Measurements from ENCODE around the gene ARMC5. TPM values are rescaled to one million over a fixed set of nuclear protein-coding genes. Genes with fewer than 3 reads are reported as not detected.

Gene ARMC5
- total RNA-seq, 1 experiment from 2014 or later = 18.6 TPM

DNA sequence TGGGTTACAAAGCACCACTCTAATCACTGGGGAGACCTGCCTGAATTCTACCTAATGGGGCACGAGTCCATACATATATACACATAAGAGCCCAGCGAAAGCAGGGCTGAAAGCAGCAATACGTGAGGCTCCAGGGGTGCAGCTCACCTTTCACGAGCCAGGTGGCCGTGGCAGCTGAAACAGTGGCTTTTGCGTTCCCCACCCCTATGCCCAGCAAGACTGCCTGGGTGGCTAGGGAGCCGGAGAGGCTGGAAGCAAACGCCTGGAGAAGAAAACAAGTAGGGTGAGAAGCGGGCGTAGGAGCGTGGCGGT is 48.3 kb downstream of the ARMC5 start:
- peaks cover 19% of the 10 kb centered on the region for H3K4me1 ChIP-seq (replicated peaks; ENCODE audit: insufficient read depth)
- peak overlapping the region; percentile 95 for H2AFZ ChIP-seq
- TF ChIP-seq, protein P1, sequence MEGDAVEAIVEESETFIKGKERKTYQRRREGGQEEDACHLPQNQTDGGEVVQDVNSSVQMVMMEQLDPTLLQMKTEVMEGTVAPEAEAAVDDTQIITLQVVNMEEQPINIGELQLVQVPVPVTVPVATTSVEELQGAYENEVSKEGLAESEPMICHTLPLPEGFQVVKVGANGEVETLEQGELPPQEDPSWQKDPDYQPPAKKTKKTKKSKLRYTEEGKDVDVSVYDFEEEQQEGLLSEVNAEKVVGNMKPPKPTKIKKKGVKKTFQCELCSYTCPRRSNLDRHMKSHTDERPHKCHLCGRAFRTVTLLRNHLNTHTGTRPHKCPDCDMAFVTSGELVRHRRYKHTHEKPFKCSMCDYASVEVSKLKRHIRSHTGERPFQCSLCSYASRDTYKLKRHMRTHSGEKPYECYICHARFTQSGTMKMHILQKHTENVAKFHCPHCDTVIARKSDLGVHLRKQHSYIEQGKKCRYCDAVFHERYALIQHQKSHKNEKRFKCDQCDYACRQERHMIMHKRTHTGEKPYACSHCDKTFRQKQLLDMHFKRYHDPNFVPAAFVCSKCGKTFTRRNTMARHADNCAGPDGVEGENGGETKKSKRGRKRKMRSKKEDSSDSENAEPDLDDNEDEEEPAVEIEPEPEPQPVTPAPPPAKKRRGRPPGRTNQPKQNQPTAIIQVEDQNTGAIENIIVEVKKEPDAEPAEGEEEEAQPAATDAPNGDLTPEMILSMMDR (conservative IDR thresholded peaks at IDR 0.05) = no peak
- no peak for TF ChIP-seq EZH2 (IDR thresholded peaks at IDR 0.05; ENCODE audit: low read depth)
- H3K36me3 ChIP-seq (ENCODE audit: low read depth) = no peaks in the 10 kb centered on the region
- POLR2A ChIA-PET (ENCODE audit: unreplicated experiment) = interaction anchor here (0.7 to 1.0 kb wide), 2 partner anchors 48 to 55 kb away, joined by 3 to 7 read pairs; partner anchors contain the start of gene ARMC5
- H3K9me2 ChIP-seq (ENCODE audit: insufficient read depth) = no peaks in the 10 kb centered on the region
- H3K79me2 ChIP-seq (ENCODE audit: low read depth) = peaks cover 29% of the 10 kb centered on the region
- H4K20me1 ChIP-seq (ENCODE audit: insufficient read depth) = no peaks in the 10 kb centered on the region
- 0 out of 2 replicates have a peak, but pooled peaks cover under 1% of the 10 kb centered on the region for H3F3A ChIP-seq (ENCODE audit: insufficient read depth, low read depth)
- intact Hi-C loops (cut with micrococcal nuclease; ENCODE audit: unreplicated experiment) = loop anchor here (5.0 kb wide), 1 partner anchor 205 kb away; a partner anchor contains a TSS
- no peaks in the 10 kb centered on the region for H3K9me3 ChIP-seq (ENCODE audit: insufficient read depth, low read depth)
- no peak for DNase-seq
- peak overlapping the region; percentile 69 for H3K27ac ChIP-seq
- H3K27me3 ChIP-seq (ENCODE audit: insufficient read depth, low read depth) = no peaks in the 10 kb centered on the region; the same call in 1 of the 2 replicates
- CTCF ChIA-PET = interaction anchor here (1.1 kb wide), 1 partner anchor 190 kb away, joined by 7 read pairs; no protein-coding TSS in a partner anchor
- no TSS peak for BruUV-seq (replicated peaks)
- H3K4me3 ChIP-seq = peak overlapping the region; percentile 69
- H3K4me2 ChIP-seq = peak overlapping the region; percentile 91

DNA sequence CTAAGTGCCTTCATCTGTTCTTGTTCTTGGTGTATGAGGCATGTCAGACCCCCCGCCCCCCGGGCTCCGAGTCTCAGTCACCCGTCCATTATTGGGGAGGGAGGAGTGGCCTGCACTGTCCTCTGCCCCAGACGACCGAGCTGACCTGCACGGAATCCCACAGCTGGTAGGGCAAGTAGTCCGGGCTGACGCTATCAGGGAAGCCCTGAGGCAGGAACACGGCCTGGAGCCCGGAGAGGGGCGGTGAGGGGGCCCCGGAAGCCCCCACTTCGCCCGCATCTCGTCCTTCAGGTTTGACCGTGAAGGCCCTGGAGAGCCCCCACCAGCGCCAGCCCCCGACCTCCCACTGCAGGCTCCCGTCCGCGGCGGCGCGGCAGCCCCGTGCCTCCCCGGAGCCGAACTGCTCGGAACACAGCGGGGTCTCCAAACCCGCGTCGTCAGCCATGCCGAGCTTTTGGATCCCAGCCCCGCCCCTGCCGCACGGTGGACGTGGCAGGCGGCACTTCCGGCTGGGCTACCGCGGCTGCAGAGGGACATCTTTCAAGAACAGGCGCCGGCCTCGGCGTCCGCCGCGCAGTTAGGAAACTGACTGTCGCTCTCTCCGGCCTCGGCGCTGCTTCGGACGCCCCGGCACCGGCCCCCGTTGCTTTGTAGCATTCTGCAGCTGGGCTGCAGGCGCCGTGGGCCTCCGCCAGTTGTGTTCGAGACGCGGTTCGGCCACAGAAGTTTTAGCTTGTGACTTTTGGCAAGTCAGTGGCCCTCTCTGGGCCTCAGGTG is 48.8 kb downstream of the ARMC5 start, which contains the start of gene RUSF1:
Gene RUSF1, minus strand, starts transcription at position 463 of the 777 bp plus-strand sequence. Its CDS starts 18 bp downstream, at position 445.
- Histone ChIP-seq H3K27ac (peak within 1 kb of the TSS; percentile 69), H3K36me3 (ENCODE audit: low read depth) (no peaks in the 10 kb centered on the region), H2AFZ (peak within 1 kb of the TSS; percentile 95), H3K27me3 (ENCODE audit: insufficient read depth, low read depth) (no peaks in the 10 kb centered on the region; the same call in 1 of the 2 replicates), H3K4me2 (peak within 1 kb of the TSS; percentile 91), H4K20me1 (ENCODE audit: insufficient read depth) (no peaks in the 10 kb centered on the region), H3F3A (ENCODE audit: insufficient read depth, low read depth) (peaks cover 4% of the 10 kb centered on the region; the same call in 1 of the 2 replicates), H3K9me2 (ENCODE audit: insufficient read depth) (no peaks in the 10 kb centered on the region), H3K4me1 (replicated peaks; ENCODE audit: insufficient read depth) (peaks cover 22% of the 10 kb centered on the region), H3K4me3 (peak within 1 kb of the TSS; percentile 69), H3K9me3 (ENCODE audit: insufficient read depth, low read depth) (no peaks in the 10 kb centered on the region), H3K79me2 (ENCODE audit: low read depth) (peaks cover 29% of the 10 kb centered on the region)
- CTCF ChIA-PET = interaction anchor here (0.5 to 1.1 kb wide), 2 partner anchors 190 to 383 kb away, joined by 3 to 7 read pairs; no protein-coding TSS in a partner anchor
- POLR2A ChIA-PET (ENCODE audit: unreplicated experiment) = interaction anchor here (0.5 to 1.0 kb wide), 4 partner anchors 47 to 205 kb away, joined by 3 to 7 read pairs (median 4); partner anchors contain the start of gene ARMC5
- no peak for TF ChIP-seq EZH2 (IDR thresholded peaks at IDR 0.05; ENCODE audit: low read depth)
- TF ChIP-seq, protein P1 (conservative IDR thresholded peaks at IDR 0.05) = no peak
- DNase-seq = peak; percentile 79 to 91
- TSS peak; percentile 43 for BruUV-seq (replicated peaks)
- intact Hi-C loops (cut with micrococcal nuclease; ENCODE audit: unreplicated experiment) = loop anchor here (1.0 to 5.0 kb wide), 3 partner anchors 31 to 204 kb away; partner anchors contain the start of gene ARMC5

DNA sequence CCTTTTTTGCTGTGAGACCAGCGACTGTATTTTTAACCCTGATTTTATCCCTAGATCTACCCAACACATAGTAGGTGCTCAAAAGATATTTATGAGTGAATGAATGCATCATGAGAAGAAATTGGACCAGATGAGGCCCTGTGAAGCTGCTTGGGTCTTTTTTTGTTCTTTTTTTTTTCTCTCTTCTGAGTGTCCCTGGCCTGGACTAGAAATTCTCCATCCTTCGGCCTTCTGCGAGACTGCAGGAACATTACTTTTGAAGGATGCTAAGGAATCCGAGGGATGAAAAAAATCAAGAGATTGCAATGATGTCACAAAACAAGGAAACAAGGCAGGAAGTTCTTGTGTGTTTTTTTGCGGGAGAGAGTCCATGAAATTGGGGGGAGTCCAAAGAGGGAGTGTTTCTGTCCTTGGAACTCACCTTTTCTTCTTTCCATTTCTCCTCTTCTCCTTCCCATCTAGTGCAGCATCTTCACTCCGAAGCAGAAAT is 49.5 kb downstream of the ARMC5 start:
- ChIA-PET CTCF (interaction anchor here (0.5 to 1.1 kb wide), 2 partner anchors 189 to 384 kb away, joined by 3 to 7 read pairs; no protein-coding TSS in a partner anchor), POLR2A (ENCODE audit: unreplicated experiment) (interaction anchor here (0.5 to 1.0 kb wide), 4 partner anchors 32 to 712 kb away, joined by 3 to 7 read pairs (median 4); partner anchors contain the start of gene ARMC5)
- Histone ChIP-seq H3F3A (ENCODE audit: insufficient read depth, low read depth) (peaks cover 9% of the 10 kb centered on the region; the same call in 1 of the 2 replicates), H3K4me1 (replicated peaks; ENCODE audit: insufficient read depth) (peaks cover 22% of the 10 kb centered on the region), H3K27me3 (ENCODE audit: insufficient read depth, low read depth) (peaks cover under 1% of the 10 kb centered on the region; the same call in 1 of the 2 replicates), H2AFZ (peak overlapping the region; percentile 95), H3K36me3 (ENCODE audit: low read depth) (no peaks in the 10 kb centered on the region), H4K20me1 (ENCODE audit: insufficient read depth) (no peaks in the 10 kb centered on the region), H3K4me3 (peak overlapping the region; percentile 69), H3K79me2 (ENCODE audit: low read depth) (peaks cover 29% of the 10 kb centered on the region), H3K9me3 (ENCODE audit: insufficient read depth, low read depth) (no peaks in the 10 kb centered on the region), H3K27ac (peak overlapping the region; percentile 69), H3K9me2 (ENCODE audit: insufficient read depth) (no peaks in the 10 kb centered on the region), H3K4me2 (peak overlapping the region; percentile 91)
- intact Hi-C loops (cut with micrococcal nuclease; ENCODE audit: unreplicated experiment) = loop anchor here (1.0 to 5.0 kb wide), 3 partner anchors 31 to 204 kb away; partner anchors contain the start of gene ARMC5
- BruUV-seq (replicated peaks) = TSS peak; percentile 80
- TF ChIP-seq EZH2 (IDR thresholded peaks at IDR 0.05; ENCODE audit: low read depth) = no peak
- TF ChIP-seq, protein P1 (conservative IDR thresholded peaks at IDR 0.05) = no peak
- DNase-seq = no peak
